Fibroblast of lung (primary cell): ENCODE data around the gene OGG1. TPM values are rescaled to one million over a fixed set of nuclear protein-coding genes. Genes with fewer than 3 reads are reported as not detected.

ENCODE experiments used
- DNase-seq, 2 donors: peaks; one replicate each; pipeline versions ENCODE4 v3.0.0 to v3.0.0-alpha.2; 2010; ENCODE audit warnings: low read depth in 2 of 2
- H2AFZ ChIP-seq: 2 replicates; pipeline ENCODE4 v1.5.1; 2012; ENCODE audit warnings: low read length, control low read depth, inconsistent platforms
- H3K27ac ChIP-seq: 2 replicates; pipeline ENCODE4 v1.5.1; 2011; ENCODE audit warnings: low read length, control low read depth; ENCODE audit not compliant: insufficient read depth
- H3K27me3 ChIP-seq: 2 replicates; pipeline ENCODE4 v1.5.1; 2011; ENCODE audit warnings: mild to moderate bottlenecking, low read length; ENCODE audit not compliant: control insufficient read depth, insufficient read depth
- H3K36me3 ChIP-seq: 2 replicates; pipeline ENCODE4 v1.5.1; 2011; ENCODE audit warnings: low read length; ENCODE audit not compliant: control insufficient read depth, insufficient read depth
- H3K4me1 ChIP-seq: 2 replicates; pipeline ENCODE4 v1.5.1; 2011; ENCODE audit warnings: low read length; ENCODE audit not compliant: control insufficient read depth, insufficient read depth; ENCODE audit errors: extremely low read depth
- H3K4me2 ChIP-seq: 2 replicates; pipeline ENCODE4 v1.5.1; 2011; ENCODE audit warnings: low read length, control low read depth; ENCODE audit not compliant: insufficient read depth; ENCODE audit errors: extremely low read depth
- H3K4me3 ChIP-seq, 4 experiments: fragments of 200-600 bp in 1 of 4; sonication (generic) in 1 of 4; replicated peaks in 1 of 4; 2 replicates each; pipeline ENCODE4 v1.5.1; 2011 to 2016; ENCODE audit warnings: low read length in 4 of 4, low read depth in 3 of 4, mild to moderate bottlenecking in 3 of 4, control low read depth in 2 of 4, inconsistent platforms in 1 of 4, mixed read lengths in 1 of 4; ENCODE audit not compliant: insufficient read depth in 1 of 4; ENCODE audit errors: control extremely low read depth in 1 of 4
- H3K79me2 ChIP-seq: 2 replicates; pipeline ENCODE4 v1.5.1; 2012; ENCODE audit warnings: mild to moderate bottlenecking, low read length, inconsistent platforms; ENCODE audit not compliant: control insufficient read depth, insufficient read depth
- H3K9ac ChIP-seq: 2 replicates; pipeline ENCODE4 v1.5.1; 2011; ENCODE audit warnings: mild to moderate bottlenecking, low read length, control low read depth; ENCODE audit not compliant: insufficient read depth
- H3K9me3 ChIP-seq: 2 replicates; pipeline ENCODE4 v1.5.1; 2012; ENCODE audit warnings: low read depth, low read length; ENCODE audit not compliant: control insufficient read depth, insufficient read depth
- H4K20me1 ChIP-seq: 2 replicates; pipeline ENCODE4 v1.5.1; 2011; ENCODE audit warnings: low read length; ENCODE audit not compliant: control insufficient read depth, insufficient read depth; ENCODE audit errors: extremely low read depth
- EZH2 ChIP-seq: IDR thresholded peaks from 2 replicates; pipeline ENCODE4 v1.5.1; 2012; ENCODE audit warnings: low read length, control low read depth, mild to moderate bottlenecking; ENCODE audit errors: missing control alignments
- polyA plus RNA-seq, 2 donors: library from polyadenylated mRNA; depleted of rRNA in 1 of 2; stranded (reverse) in 1 of 2; unstranded in 1 of 2; fragments of >200 nt; gene quantifications; 2 replicates each; pipeline ENCODE4 v1.2.1, GENCODE V29; 2011 to 2012; ENCODE audit warnings: missing spikeins in 1 of 2
- total RNA-seq: library from RNA; depleted of rRNA; stranded (reverse); fragments of >200 nt; gene quantifications from 2 replicates; pipeline ENCODE4 v1.2.1, GENCODE V29; 2014
- TF ChIP-seq, protein P1 (sequence below), 2 donors: IDR thresholded peaks in 1 of 2; conservative IDR thresholded peaks in 1 of 2; 1 replicate in 1 of 2; 2 replicates in 1 of 2; pipeline ENCODE4 v1.5.1; 2011 to 2012; ENCODE audit warnings: low read length in 2 of 2, control low read depth in 1 of 2, inconsistent platforms in 1 of 2, low read depth in 1 of 2, mild to moderate bottlenecking in 1 of 2

The OGG1 gene
- total and polyA plus RNA-seq, 2 donors (not counting 1 experiment from before 2014, with no cell fraction given), result 20.1 to 24.4 TPM

DNA sequence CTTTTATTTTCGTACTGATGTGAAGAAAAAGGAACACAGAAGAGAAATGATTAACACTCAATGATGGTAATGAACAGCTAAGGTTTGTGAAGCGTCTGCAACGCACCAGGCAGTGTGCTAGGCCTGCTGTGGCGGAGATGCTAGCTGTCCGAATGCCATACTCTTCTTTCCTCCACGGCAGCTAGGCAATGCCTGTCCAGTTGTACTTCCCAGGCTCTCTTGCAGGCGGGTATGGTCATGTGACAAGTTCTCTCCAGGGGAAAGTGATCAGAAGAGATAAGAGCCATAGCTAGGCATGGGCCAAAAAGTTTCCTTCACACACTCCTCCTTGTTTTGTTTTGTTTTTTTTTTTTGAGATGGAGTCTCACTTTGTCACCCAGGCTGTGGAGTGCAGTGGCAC, 35.9 kb downstream of the OGG1 start:
- no peak for TF ChIP-seq EZH2
- TF ChIP-seq, protein P1, sequence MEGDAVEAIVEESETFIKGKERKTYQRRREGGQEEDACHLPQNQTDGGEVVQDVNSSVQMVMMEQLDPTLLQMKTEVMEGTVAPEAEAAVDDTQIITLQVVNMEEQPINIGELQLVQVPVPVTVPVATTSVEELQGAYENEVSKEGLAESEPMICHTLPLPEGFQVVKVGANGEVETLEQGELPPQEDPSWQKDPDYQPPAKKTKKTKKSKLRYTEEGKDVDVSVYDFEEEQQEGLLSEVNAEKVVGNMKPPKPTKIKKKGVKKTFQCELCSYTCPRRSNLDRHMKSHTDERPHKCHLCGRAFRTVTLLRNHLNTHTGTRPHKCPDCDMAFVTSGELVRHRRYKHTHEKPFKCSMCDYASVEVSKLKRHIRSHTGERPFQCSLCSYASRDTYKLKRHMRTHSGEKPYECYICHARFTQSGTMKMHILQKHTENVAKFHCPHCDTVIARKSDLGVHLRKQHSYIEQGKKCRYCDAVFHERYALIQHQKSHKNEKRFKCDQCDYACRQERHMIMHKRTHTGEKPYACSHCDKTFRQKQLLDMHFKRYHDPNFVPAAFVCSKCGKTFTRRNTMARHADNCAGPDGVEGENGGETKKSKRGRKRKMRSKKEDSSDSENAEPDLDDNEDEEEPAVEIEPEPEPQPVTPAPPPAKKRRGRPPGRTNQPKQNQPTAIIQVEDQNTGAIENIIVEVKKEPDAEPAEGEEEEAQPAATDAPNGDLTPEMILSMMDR (conservative IDR thresholded peaks at IDR 0.05 in 1 of 2, IDR thresholded peaks at IDR 0.05 in 1 of 2; ENCODE audit: low read depth in 1 of 2, low read length in 2 of 2), result no peak
- no peaks in the 10 kb centered on the region for H3K9me3 ChIP-seq
- no peak overlapping the region for H3K27ac ChIP-seq
- no peak overlapping the region for H3K4me2 ChIP-seq
- no peak overlapping the region for H3K4me3 ChIP-seq
- H3K79me2 ChIP-seq, result no peaks in the 10 kb centered on the region
- DNase-seq, result no peak
- H2AFZ ChIP-seq, result no peak overlapping the region
- H3K36me3 ChIP-seq, result peaks cover 29% of the 10 kb centered on the region
- no peaks in the 10 kb centered on the region for H3K4me1 ChIP-seq
- no peaks in the 10 kb centered on the region for H3K27me3 ChIP-seq
- H3K9ac ChIP-seq, result no peak overlapping the region
- H4K20me1 ChIP-seq, result no peaks in the 10 kb centered on the region

DNA sequence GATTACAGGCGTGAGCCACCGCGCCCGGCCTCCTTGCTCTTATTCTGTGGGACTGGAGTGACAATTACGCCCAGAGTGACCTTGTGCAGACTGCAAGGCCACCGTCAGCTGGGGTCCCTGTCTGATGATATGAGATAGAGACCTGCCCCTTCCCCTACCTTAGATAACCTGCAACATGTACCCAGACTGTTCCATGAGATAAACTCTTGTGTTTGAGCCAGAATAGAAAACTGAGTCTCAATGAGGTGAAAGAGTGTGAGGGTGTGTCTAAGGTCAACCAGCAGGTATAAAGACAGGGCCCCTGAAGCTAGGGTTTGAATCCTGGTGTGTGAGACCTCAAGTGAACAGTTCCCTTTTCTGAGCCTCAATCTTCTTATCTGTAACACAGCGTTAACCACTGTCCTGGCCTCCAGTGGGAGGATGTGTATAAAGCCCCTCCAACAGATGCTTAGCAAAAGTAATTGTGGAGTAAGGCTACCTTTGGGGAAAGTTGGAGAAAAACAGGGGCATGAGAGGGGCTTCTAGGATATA, 36.5 kb downstream of the OGG1 start:
- no peak overlapping the region for H3K27ac ChIP-seq
- no peak overlapping the region for H3K4me2 ChIP-seq
- no peak for TF ChIP-seq EZH2
- TF ChIP-seq, protein P1 (conservative IDR thresholded peaks at IDR 0.05 in 1 of 2, IDR thresholded peaks at IDR 0.05 in 1 of 2; ENCODE audit: low read depth in 1 of 2, low read length in 2 of 2), result no peak
- H4K20me1 ChIP-seq, result no peaks in the 10 kb centered on the region
- H3K36me3 ChIP-seq, result peaks cover 28% of the 10 kb centered on the region
- no peaks in the 10 kb centered on the region for H3K27me3 ChIP-seq
- H2AFZ ChIP-seq, result no peak overlapping the region
- H3K9me3 ChIP-seq, result no peaks in the 10 kb centered on the region
- H3K4me1 ChIP-seq, result no peaks in the 10 kb centered on the region
- no peak overlapping the region for H3K4me3 ChIP-seq
- peaks cover 2% of the 10 kb centered on the region for H3K79me2 ChIP-seq
- no peak overlapping the region for H3K9ac ChIP-seq
- DNase-seq, result no peak

DNA sequence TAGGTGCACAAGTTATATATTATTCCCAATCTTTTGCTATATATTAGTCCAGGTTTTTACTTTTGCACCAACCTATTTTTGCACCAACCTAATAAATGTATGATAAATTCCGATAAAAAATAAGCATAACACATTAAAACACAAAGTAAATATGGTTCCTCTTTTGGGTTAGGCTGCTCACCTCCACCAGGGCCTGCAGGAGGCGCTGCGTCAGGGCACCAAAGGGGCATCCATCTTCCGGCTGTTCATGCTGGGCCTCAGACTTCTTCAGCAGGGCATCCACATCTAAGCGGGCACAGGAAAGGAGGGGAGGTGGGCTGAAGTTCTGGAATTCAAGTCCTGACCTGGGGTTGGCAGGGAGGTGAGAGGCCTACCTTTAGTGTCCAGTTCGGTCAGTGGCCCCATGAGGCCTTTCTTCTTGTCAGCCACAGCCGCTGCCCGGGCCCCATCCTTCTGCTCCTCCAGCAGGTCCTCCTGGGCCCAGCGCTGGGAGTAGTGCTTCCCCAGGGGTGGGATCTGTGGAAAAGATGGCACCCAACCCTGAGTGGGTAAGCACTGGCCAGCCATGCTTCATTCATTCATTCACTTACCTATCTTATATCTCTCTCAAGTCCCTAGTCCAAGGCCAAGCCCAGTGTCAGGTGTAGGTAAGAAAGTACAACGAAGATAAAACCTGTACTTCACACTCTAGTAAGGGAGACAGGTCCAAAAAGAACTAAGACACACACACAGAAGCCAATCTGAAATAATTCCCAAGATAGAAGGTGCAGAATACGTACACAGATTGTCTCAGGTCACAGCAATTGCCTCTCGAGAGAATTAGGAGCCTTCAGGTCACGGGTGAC, 37.3 kb downstream of the OGG1 start:
- no peak overlapping the region for H3K4me2 ChIP-seq
- H4K20me1 ChIP-seq, result no peaks in the 10 kb centered on the region
- no peak for DNase-seq
- H3K4me3 ChIP-seq, result no peak overlapping the region
- no peak overlapping the region for H3K27ac ChIP-seq
- H3K9ac ChIP-seq, result no peak overlapping the region
- H3K27me3 ChIP-seq, result no peaks in the 10 kb centered on the region
- H3K4me1 ChIP-seq, result no peaks in the 10 kb centered on the region
- H3K79me2 ChIP-seq, result peaks cover 6% of the 10 kb centered on the region
- H2AFZ ChIP-seq, result no peak overlapping the region
- TF ChIP-seq, protein P1 (conservative IDR thresholded peaks at IDR 0.05 in 1 of 2, IDR thresholded peaks at IDR 0.05 in 1 of 2; ENCODE audit: low read depth in 1 of 2, low read length in 2 of 2), result peak; percentile 33 to 52
- no peak for TF ChIP-seq EZH2
- H3K36me3 ChIP-seq, result peaks cover 27% of the 10 kb centered on the region
- no peaks in the 10 kb centered on the region for H3K9me3 ChIP-seq
